ENCODE data around the gene PSMA2. TPM values are rescaled to one million over a fixed set of nuclear protein-coding genes. Genes with fewer than 3 reads are reported as not detected.

PSMA2 gene
- total RNA-seq, 1 donor from 2014 or later: 52.3 TPM

GRCh38 chr7:42939457-42940240 is 7.7 kb upstream of the PSMA2 start:
- Histone ChIP-seq H3K27ac (no peak overlapping the region), H3K36me3 (peaks cover 53% of the 10 kb centered on the region), H3K4me3 (no peak overlapping the region), H3K4me1 (peaks cover under 1% of the 10 kb centered on the region), H3K27me3 (ENCODE audit: low read depth) (no peaks in the 10 kb centered on the region), H3K9me3 (no peaks in the 10 kb centered on the region)
- DNase-seq: no peak
- intact Hi-C loops (cut with DNase I): no loop called here
- ATAC-seq: no peak
- TF ChIP-seq, protein P1, sequence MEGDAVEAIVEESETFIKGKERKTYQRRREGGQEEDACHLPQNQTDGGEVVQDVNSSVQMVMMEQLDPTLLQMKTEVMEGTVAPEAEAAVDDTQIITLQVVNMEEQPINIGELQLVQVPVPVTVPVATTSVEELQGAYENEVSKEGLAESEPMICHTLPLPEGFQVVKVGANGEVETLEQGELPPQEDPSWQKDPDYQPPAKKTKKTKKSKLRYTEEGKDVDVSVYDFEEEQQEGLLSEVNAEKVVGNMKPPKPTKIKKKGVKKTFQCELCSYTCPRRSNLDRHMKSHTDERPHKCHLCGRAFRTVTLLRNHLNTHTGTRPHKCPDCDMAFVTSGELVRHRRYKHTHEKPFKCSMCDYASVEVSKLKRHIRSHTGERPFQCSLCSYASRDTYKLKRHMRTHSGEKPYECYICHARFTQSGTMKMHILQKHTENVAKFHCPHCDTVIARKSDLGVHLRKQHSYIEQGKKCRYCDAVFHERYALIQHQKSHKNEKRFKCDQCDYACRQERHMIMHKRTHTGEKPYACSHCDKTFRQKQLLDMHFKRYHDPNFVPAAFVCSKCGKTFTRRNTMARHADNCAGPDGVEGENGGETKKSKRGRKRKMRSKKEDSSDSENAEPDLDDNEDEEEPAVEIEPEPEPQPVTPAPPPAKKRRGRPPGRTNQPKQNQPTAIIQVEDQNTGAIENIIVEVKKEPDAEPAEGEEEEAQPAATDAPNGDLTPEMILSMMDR (IDR thresholded peaks at IDR 0.05): no peak

DNA sequence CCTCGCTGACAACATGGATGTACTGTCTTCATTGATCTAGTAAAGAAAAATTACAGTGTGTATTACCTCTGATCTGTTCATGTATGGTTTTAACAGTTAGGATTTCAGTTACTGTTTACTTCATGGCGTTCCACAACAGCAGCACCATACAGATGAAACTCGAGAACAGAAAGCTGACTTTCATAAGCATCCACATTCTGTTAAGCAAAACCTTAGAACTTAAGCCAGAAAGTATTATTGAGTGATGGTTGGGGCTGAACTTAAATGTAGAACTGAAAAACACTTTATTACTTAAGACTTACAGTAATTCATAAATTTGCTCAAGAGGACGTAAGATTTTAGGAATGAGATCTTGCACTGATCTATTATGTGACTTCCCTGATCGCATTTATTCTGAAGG is 3.9 kb upstream of the PSMA2 start:
- intact Hi-C loops (cut with DNase I): no loop called here

DNA sequence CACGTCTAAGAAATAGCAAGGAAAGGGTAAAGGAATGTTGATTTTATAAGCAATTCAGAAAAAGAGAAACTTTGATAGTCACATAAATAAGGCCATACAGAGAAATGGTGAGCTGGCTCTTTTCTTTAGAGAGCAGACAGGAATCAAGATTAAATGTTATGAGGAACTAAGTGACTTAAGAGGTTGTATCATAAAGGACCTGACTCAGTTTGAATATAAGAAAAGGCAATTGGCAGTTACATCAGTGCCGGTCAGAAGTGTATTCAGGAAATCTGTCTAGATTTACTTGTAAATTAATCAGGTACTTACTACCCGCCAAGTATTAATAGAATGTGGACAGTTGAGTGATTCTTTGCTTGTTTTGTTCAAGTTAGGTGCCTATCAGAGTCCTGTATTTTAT is 2.3 kb upstream of the PSMA2 start:
- H3K27ac ChIP-seq: no peak overlapping the region
- TF ChIP-seq, protein P1 (IDR thresholded peaks at IDR 0.05): no peak
- peaks cover 45% of the 10 kb centered on the region for H3K36me3 ChIP-seq
- DNase-seq (no peak), ATAC-seq (no peak)
- intact Hi-C loops (cut with DNase I): no loop called here
- no peaks in the 10 kb centered on the region for H3K27me3 ChIP-seq (ENCODE audit: low read depth)
- H3K9me3 ChIP-seq: no peaks in the 10 kb centered on the region
- H3K4me1 ChIP-seq: peaks cover 36% of the 10 kb centered on the region
- H3K4me3 ChIP-seq: no peak overlapping the region

More for the DNA sequence above, 3.9 kb upstream of the PSMA2 start:
- H3K27ac ChIP-seq: no peak overlapping the region
- peaks cover 53% of the 10 kb centered on the region for H3K36me3 ChIP-seq
- DNase-seq (no peak), ATAC-seq (no peak)
- no peak overlapping the region for H3K4me3 ChIP-seq
- TF ChIP-seq, protein P1 (IDR thresholded peaks at IDR 0.05): no peak
- peaks cover 20% of the 10 kb centered on the region for H3K4me1 ChIP-seq
- no peaks in the 10 kb centered on the region for H3K9me3 ChIP-seq
- no peaks in the 10 kb centered on the region for H3K27me3 ChIP-seq (ENCODE audit: low read depth)

- Histone ChIP-seq H3K27me3 (ENCODE audit: low read depth) (no peaks in the 10 kb centered on the region), H3K4me3 (peak overlapping the region; percentile 90), H3K9me3 (no peaks in the 10 kb centered on the region), H3K27ac (peak overlapping the region; percentile 85), H3K4me1 (peaks cover 48% of the 10 kb centered on the region), H3K36me3 (peaks cover 32% of the 10 kb centered on the region)
- intact Hi-C loops (cut with DNase I): no loop called here
- TF ChIP-seq, protein P1 (IDR thresholded peaks at IDR 0.05): no peak
- ATAC-seq (peak; percentile 10 to 52), DNase-seq (no peak)
These were observed 1.0 kb upstream of the PSMA2 start for GRCh38 chr7:42932811-42933591.

- Histone ChIP-seq H3K27ac (peak overlapping the region; percentile 85), H3K9me3 (no peaks in the 10 kb centered on the region), H3K36me3 (peaks cover 27% of the 10 kb centered on the region), H3K27me3 (ENCODE audit: low read depth) (no peaks in the 10 kb centered on the region), H3K4me3 (peak overlapping the region; percentile 90), H3K4me1 (peaks cover 59% of the 10 kb centered on the region)
- intact Hi-C loops (cut with DNase I): no loop called here
- TF ChIP-seq, protein P1 (IDR thresholded peaks at IDR 0.05): no peak
- no peak for ATAC-seq
- no peak for DNase-seq
These were observed 534 bp downstream of the PSMA2 start for GRCh38 chr7:42931447-42931833.

Data from lower lobe of right lung (tissue), 2 donors.